ENCODE results near the gene ZNF836. TPM values are rescaled to one million over a fixed set of nuclear protein-coding genes. Genes with fewer than 3 reads are reported as not detected.

The ZNF836 gene
- total and polyA plus RNA-seq, 9 of the 15 experiments (the other 6 are each of a cell fraction or from before 2014, with no cell fraction given): 0.24 to 0.69 (median 0.64) TPM; not detected in 2

GRCh38 chr19:52140032-52140710, 31.2 kb downstream of the ZNF836 start:
- H3K9me3 ChIP-seq (replicated peaks; ENCODE audit: control insufficient read depth, insufficient read depth, low read depth, low read length): peaks cover 13% of the 10 kb centered on the region
- WGBS (ENCODE audit: insufficient coverage, low coverage, missing lambda C conversion rate): 13% methylated on average over 22 of the region's 22 CpGs
- CTCF ChIA-PET (ENCODE audit: low intra/inter-chr PET ratio): interaction anchor here (1.4 kb wide), 1 partner anchor 98 kb away, joined by 6 read pairs; no protein-coding TSS in a partner anchor
- no peaks in the 10 kb centered on the region for H3K27me3 ChIP-seq (ENCODE audit: control insufficient read depth in 2 of 2, insufficient read depth in 2 of 2, low read length in 2 of 2)
- TF ChIP-seq, protein P1, sequence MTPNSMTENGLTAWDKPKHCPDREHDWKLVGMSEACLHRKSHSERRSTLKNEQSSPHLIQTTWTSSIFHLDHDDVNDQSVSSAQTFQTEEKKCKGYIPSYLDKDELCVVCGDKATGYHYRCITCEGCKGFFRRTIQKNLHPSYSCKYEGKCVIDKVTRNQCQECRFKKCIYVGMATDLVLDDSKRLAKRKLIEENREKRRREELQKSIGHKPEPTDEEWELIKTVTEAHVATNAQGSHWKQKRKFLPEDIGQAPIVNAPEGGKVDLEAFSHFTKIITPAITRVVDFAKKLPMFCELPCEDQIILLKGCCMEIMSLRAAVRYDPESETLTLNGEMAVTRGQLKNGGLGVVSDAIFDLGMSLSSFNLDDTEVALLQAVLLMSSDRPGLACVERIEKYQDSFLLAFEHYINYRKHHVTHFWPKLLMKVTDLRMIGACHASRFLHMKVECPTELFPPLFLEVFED (CRISPR knock-in tag; conservative IDR thresholded peaks at IDR 0.05): no peak
- TF ChIP-seq FOXA3 (CRISPR knock-in tag; conservative IDR thresholded peaks at IDR 0.05 in 1 of 2, IDR thresholded peaks at IDR 0.05 in 1 of 2): peak in 1 of 2 experiments; percentile 39; a peak in 1 of 4 replicates
- no peak for TF ChIP-seq NR2C2 (CRISPR knock-in tag; IDR thresholded peaks at IDR 0.05)
- peak; percentile 54 for TF ChIP-seq NR2C2 (tag; IDR thresholded peaks at IDR 0.05)
- peak; percentile 76 for TF ChIP-seq GABPA (tag; conservative IDR thresholded peaks at IDR 0.05; ENCODE audit: low read depth)
- TF ChIP-seq BRD4 (IDR thresholded peaks at IDR 0.05): no peak
- TF ChIP-seq ZBTB7A (IDR thresholded peaks at IDR 0.05; ENCODE audit: borderline replicate concordance, control insufficient read depth, low read depth, low read length): peak; percentile 81; the same call in 1 of the 2 replicates
- TF ChIP-seq E2F6 (IDR thresholded peaks at IDR 0.05; ENCODE audit: borderline replicate concordance in 1 of 2, extremely low read depth in 1 of 2, insufficient read depth in 1 of 2, insufficient read length in 1 of 2, low read depth in 1 of 2, low read length in 1 of 2, poor library complexity in 1 of 2, severe bottlenecking in 1 of 2): peak in 1 of 2 experiments; percentile 4
- peak; percentile 1; the same call in 1 of the 2 replicates for TF ChIP-seq ELF1 (tag; IDR thresholded peaks at IDR 0.05)
- TF ChIP-seq FOXK2 (conservative IDR thresholded peaks at IDR 0.05 in 1 of 2, IDR thresholded peaks at IDR 0.05 in 1 of 2; ENCODE audit: low read depth in 2 of 2): 0 out of 4 replicates have a peak, but pooled peaks of 1 of the 2 experiments have one; percentile 9
- TF ChIP-seq MCM7 (IDR thresholded peaks at IDR 0.05): no peak
- H3K4me3 ChIP-seq: peak overlapping the region; percentile 76
- in situ Hi-C loops (cut with MboI) (no loop called here), intact Hi-C loops (cut with micrococcal nuclease) (loop anchor here (5.0 kb wide), 1 partner anchor 47 kb away; no protein-coding TSS in a partner anchor)
- ATAC-seq (peak; percentile 98), DNase-seq (ENCODE audit: extremely low read depth in 1 of 4, low spot score in 3 of 4) (peak in 3 of 4 experiments; percentile 98 to 99 (median 98)), FAIRE-seq (peak; percentile 42)
- no peak overlapping the region for H3K9ac ChIP-seq (ENCODE audit: insufficient read depth in 1 of 2, low read depth in 2 of 2, low read length in 2 of 2)
- 0 out of 3 replicates have a peak, but pooled peaks cover 7% of the 10 kb centered on the region for H3K36me3 ChIP-seq (ENCODE audit: control insufficient read depth, insufficient read depth, low read length)
- H3K9me1 ChIP-seq (ENCODE audit: control insufficient read depth, insufficient read depth, low read length): no peaks in the 10 kb centered on the region
- no TSS peak for BruUV-seq (replicated peaks)
- POLR2A ChIA-PET: no interaction called here
- H3K4me1 ChIP-seq (replicated peaks in 1 of 2; ENCODE audit: control insufficient read depth in 2 of 2, insufficient read depth in 2 of 2, low read length in 2 of 2): peaks cover 12% of the 10 kb centered on the region in 2 experiments; a peak in 4 of 5 replicates
- H3K4me2 ChIP-seq (ENCODE audit: insufficient read depth, low read length): peak overlapping the region; percentile 52
- H3K79me2 ChIP-seq (ENCODE audit: control insufficient read depth, insufficient read depth, low read length): peaks cover 36% of the 10 kb centered on the region
- H3K27ac ChIP-seq (ENCODE audit: extremely low read depth, low read depth, low read length): no peak overlapping the region
- no peaks in the 10 kb centered on the region for H4K20me1 ChIP-seq (replicated peaks; ENCODE audit: control insufficient read depth, insufficient read depth, low read length)
- peak overlapping the region; percentile 89 for H2AFZ ChIP-seq (ENCODE audit: low read depth, low read length)

Data from K562 (cell line).